PC-9 (cell line): Measurements from ENCODE around the gene ATP5PO. TPM values are rescaled to one million over a fixed set of nuclear protein-coding genes. Genes with fewer than 3 reads are reported as not detected.

Experiments
- BruUV-seq: library from RNA; stranded (reverse); fragments of 400-500 nt; replicated peaks from 2 replicates; lab custom pipeline; 2021; lab: Mats Ljungman, UMichigan
- CTCF ChIA-PET: fragments of 300-600 bp; sonication (Branson Sonifier 250); formaldehyde crosslinking; loops from one replicate; lab custom pipeline; 2022; ENCODE audit warnings: antibody characterized with exemption; lab: Charles Lee
- POLR2A ChIA-PET: fragments of 300-600 bp; sonication (Branson Sonifier 250); formaldehyde crosslinking; loops from one replicate; lab custom pipeline; 2022; ENCODE audit warnings: antibody characterized with exemption; ENCODE audit not compliant: unreplicated experiment; lab: Charles Lee
- DNase-seq, 2 experiments: peaks; one replicate each; pipeline versions ENCODE4 v3.0.0 to v3.0.0-alpha.2; 2015 to 2022; ENCODE audit warnings: mixed read lengths in 1 of 2
- H2AFZ ChIP-seq: fragments of 200-600 bp; sonication (generic); 2 replicates; pipeline ENCODE4 v1.8.1; 2017; ENCODE audit warnings: antibody characterized with exemption
- H3F3A ChIP-seq: fragments of 200-600 bp; sonication (generic); 2 replicates; pipeline ENCODE4 v1.8.1; 2017; ENCODE audit warnings: antibody characterized with exemption, mild to moderate bottlenecking, low read depth; ENCODE audit not compliant: insufficient read depth
- H3K27ac ChIP-seq: fragments of 200-600 bp; sonication (generic); 2 replicates; pipeline ENCODE4 v1.6.1; 2016; ENCODE audit warnings: mixed run types
- H3K27me3 ChIP-seq: fragments of 200-600 bp; sonication (generic); 2 replicates; pipeline ENCODE4 v1.6.1; 2016; ENCODE audit warnings: low read depth, mixed run types; ENCODE audit not compliant: insufficient read depth
- H3K36me3 ChIP-seq: fragments of 200-600 bp; sonication (generic); 2 replicates; pipeline ENCODE4 v1.6.1; 2016; ENCODE audit warnings: low read depth, mixed run types
- H3K4me1 ChIP-seq: fragments of 200-600 bp; sonication (generic); replicated peaks from 2 replicates; pipeline ENCODE4 v1.6.1; 2016; ENCODE audit warnings: mixed run types; ENCODE audit not compliant: insufficient read depth
- H3K4me2 ChIP-seq: fragments of 200-600 bp; sonication (generic); 2 replicates; pipeline ENCODE4 v1.6.1; 2017; ENCODE audit warnings: mixed run types
- H3K4me3 ChIP-seq: fragments of 200-600 bp; sonication (generic); 2 replicates; pipeline ENCODE4 v1.6.1; 2016; ENCODE audit warnings: mixed run types
- H3K79me2 ChIP-seq: fragments of 200-600 bp; sonication (generic); 2 replicates; pipeline ENCODE4 v1.6.1; 2017; ENCODE audit warnings: low read depth, mixed run types
- H3K9me2 ChIP-seq: fragments of 200-600 bp; sonication (generic); 2 replicates; pipeline ENCODE4 v1.8.1; 2017; ENCODE audit warnings: mild to moderate bottlenecking; ENCODE audit not compliant: insufficient read depth
- H3K9me3 ChIP-seq: fragments of 200-600 bp; sonication (generic); 2 replicates; pipeline ENCODE4 v1.8.1; 2016; ENCODE audit warnings: low read depth; ENCODE audit not compliant: insufficient read depth
- H4K20me1 ChIP-seq: fragments of 200-600 bp; sonication (generic); 2 replicates; pipeline ENCODE4 v1.8.1; 2017; ENCODE audit not compliant: insufficient read depth
- EZH2 ChIP-seq: fragments of 200-600 bp; sonication (generic); IDR thresholded peaks from 2 replicates; pipeline ENCODE4 v1.8.0; 2017; ENCODE audit warnings: antibody characterized with exemption, low read depth
- intact Hi-C: fragments of 100-400 bp; cut with micrococcal nuclease; formaldehyde crosslinking; loops from one replicate; pipeline ENCODE4 v1.10.0; 2022; ENCODE audit not compliant: unreplicated experiment
- total RNA-seq: library from RNA; stranded (reverse); gene quantifications from 2 replicates; pipeline ENCODE4 v1.2.3, GENCODE V29; 2021
- TF ChIP-seq, protein P1 (sequence below): fragments of 200-600 bp; sonication (generic); conservative IDR thresholded peaks from 2 replicates; pipeline ENCODE4 v1.6.1; 2017; ENCODE audit warnings: mixed run types, antibody characterized with exemption, mild to moderate bottlenecking, moderate library complexity

The ATP5PO gene
- total RNA-seq, 1 experiment from 2014 or later: 134 TPM

GRCh38 chr21:33944185-33944763 is 28.7 kb upstream of the ATP5PO start:
- H3K36me3 ChIP-seq: no peaks in the 10 kb centered on the region
- H2AFZ ChIP-seq: no peak overlapping the region
- H3K9me3 ChIP-seq: no peaks in the 10 kb centered on the region
- no peak for DNase-seq
- no peaks in the 10 kb centered on the region for H3K27me3 ChIP-seq
- no peak overlapping the region for H3K4me3 ChIP-seq
- H4K20me1 ChIP-seq: no peaks in the 10 kb centered on the region
- no peaks in the 10 kb centered on the region for H3K79me2 ChIP-seq
- peaks cover 17% of the 10 kb centered on the region for H3K4me1 ChIP-seq
- H3F3A ChIP-seq: peaks cover 15% of the 10 kb centered on the region; the same call in 1 of the 2 replicates
- no peaks in the 10 kb centered on the region for H3K9me2 ChIP-seq
- intact Hi-C loops: no loop called here
- TF ChIP-seq, protein P1, sequence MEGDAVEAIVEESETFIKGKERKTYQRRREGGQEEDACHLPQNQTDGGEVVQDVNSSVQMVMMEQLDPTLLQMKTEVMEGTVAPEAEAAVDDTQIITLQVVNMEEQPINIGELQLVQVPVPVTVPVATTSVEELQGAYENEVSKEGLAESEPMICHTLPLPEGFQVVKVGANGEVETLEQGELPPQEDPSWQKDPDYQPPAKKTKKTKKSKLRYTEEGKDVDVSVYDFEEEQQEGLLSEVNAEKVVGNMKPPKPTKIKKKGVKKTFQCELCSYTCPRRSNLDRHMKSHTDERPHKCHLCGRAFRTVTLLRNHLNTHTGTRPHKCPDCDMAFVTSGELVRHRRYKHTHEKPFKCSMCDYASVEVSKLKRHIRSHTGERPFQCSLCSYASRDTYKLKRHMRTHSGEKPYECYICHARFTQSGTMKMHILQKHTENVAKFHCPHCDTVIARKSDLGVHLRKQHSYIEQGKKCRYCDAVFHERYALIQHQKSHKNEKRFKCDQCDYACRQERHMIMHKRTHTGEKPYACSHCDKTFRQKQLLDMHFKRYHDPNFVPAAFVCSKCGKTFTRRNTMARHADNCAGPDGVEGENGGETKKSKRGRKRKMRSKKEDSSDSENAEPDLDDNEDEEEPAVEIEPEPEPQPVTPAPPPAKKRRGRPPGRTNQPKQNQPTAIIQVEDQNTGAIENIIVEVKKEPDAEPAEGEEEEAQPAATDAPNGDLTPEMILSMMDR: no peak
- TF ChIP-seq EZH2: no peak
- no peak overlapping the region for H3K4me2 ChIP-seq
- BruUV-seq: no TSS peak
- CTCF ChIA-PET: no interaction called here
- H3K27ac ChIP-seq: no peak overlapping the region
- POLR2A ChIA-PET: no interaction called here

GRCh38 chr21:33943293-33943692 is 27.7 kb upstream of the ATP5PO start:
- Histone ChIP-seq H3K4me2 (no peak overlapping the region), H3K79me2 (no peaks in the 10 kb centered on the region), H3K9me2 (no peaks in the 10 kb centered on the region), H3K9me3 (no peaks in the 10 kb centered on the region), H4K20me1 (no peaks in the 10 kb centered on the region), H3F3A (peaks cover 11% of the 10 kb centered on the region; the same call in 1 of the 2 replicates), H3K27me3 (no peaks in the 10 kb centered on the region), H2AFZ (no peak overlapping the region), H3K4me1 (peaks cover 11% of the 10 kb centered on the region), H3K36me3 (no peaks in the 10 kb centered on the region), H3K4me3 (no peak overlapping the region), H3K27ac (no peak overlapping the region)
- ChIA-PET POLR2A (no interaction called here), CTCF (interaction anchor here (0.7 kb wide), 1 partner anchor 130 kb away, joined by 3 read pairs; the partner anchor contains the start of genes MRPS6 and SLC5A3)
- no TSS peak for BruUV-seq
- no peak for TF ChIP-seq EZH2
- TF ChIP-seq, protein P1: no peak
- intact Hi-C loops: no loop called here
- DNase-seq: no peak

- BruUV-seq: no TSS peak
- Histone ChIP-seq H3K4me2 (no peak overlapping the region), H2AFZ (no peak overlapping the region), H3K79me2 (no peaks in the 10 kb centered on the region), H3F3A (peaks cover 8% of the 10 kb centered on the region; the same call in 1 of the 2 replicates), H3K36me3 (no peaks in the 10 kb centered on the region), H3K27ac (no peak overlapping the region), H3K9me2 (no peaks in the 10 kb centered on the region), H4K20me1 (no peaks in the 10 kb centered on the region), H3K4me3 (no peak overlapping the region), H3K27me3 (no peaks in the 10 kb centered on the region), H3K4me1 (peaks cover 9% of the 10 kb centered on the region), H3K9me3 (no peaks in the 10 kb centered on the region)
- intact Hi-C loops: no loop called here
- ChIA-PET CTCF (no interaction called here), POLR2A (interaction anchor here (0.6 kb wide), 1 partner anchor 676 kb away, joined by 4 read pairs; no protein-coding TSS in a partner anchor)
- no peak for DNase-seq
- TF ChIP-seq EZH2: no peak
- TF ChIP-seq, protein P1: no peak
These were observed 26.8 kb upstream of the ATP5PO start for GRCh38 chr21:33942426-33942825.
